HG02798 (cell line): ENCODE measurements around the gene FLNB.
"Not testable (repeated sequence)": the region's sequence is repeated elsewhere in the genome, so short reads cannot be mapped to it uniquely, and the experiment has no call there.

Source experiments
- ATAC-seq: cut with Tn5 transposase; IDR thresholded peaks from one replicate; pipeline ENCODE4 v1.9.1; 2021; ENCODE audit warnings: mild to moderate bottlenecking; ENCODE audit not compliant: unreplicated experiment, poor library complexity

Gene FLNB

GRCh38 chr3:57981483-57982087 lies 26.6 kb upstream of the FLNB start:
- ATAC-seq, result no peak

- no peak for ATAC-seq
Observed at GRCh38 chr3:57982561-57983243, 25.5 kb upstream of the FLNB start.

GRCh38 chr3:57983734-57984518 lies 24.3 kb upstream of the FLNB start:
- ATAC-seq, result peak; percentile 98

- no peak for ATAC-seq
Observed at GRCh38 chr3:57985176-57985983, 22.8 kb upstream of the FLNB start.

GRCh38 chr3:57985984-57986246 lies 22.3 kb upstream of the FLNB start:
- no peak for ATAC-seq

- ATAC-seq, result no peak
Observed at GRCh38 chr3:57986261-57986660, 22.0 kb upstream of the FLNB start.

GRCh38 chr3:57989198-57989597 lies 19.0 kb upstream of the FLNB start:
- ATAC-seq, result not testable (repeated sequence)

GRCh38 chr3:57989646-57990045 lies 18.6 kb upstream of the FLNB start:
- no peak for ATAC-seq

- no peak for ATAC-seq
Observed at GRCh38 chr3:57992452-57993213, 15.6 kb upstream of the FLNB start.

GRCh38 chr3:57998366-57999283 lies 9.6 kb upstream of the FLNB start:
- ATAC-seq, result peak; percentile 75

- ATAC-seq, result no peak
Observed at GRCh38 chr3:57999417-58000115, 8.7 kb upstream of the FLNB start.

GRCh38 chr3:58000306-58001085 lies 7.7 kb upstream of the FLNB start:
- ATAC-seq, result no peak

- no peak for ATAC-seq
Observed at GRCh38 chr3:58001086-58001467, 7.1 kb upstream of the FLNB start.

GRCh38 chr3:58001979-58002378 lies 6.2 kb upstream of the FLNB start:
- ATAC-seq, result no peak

- no peak for ATAC-seq
Observed at GRCh38 chr3:58003093-58003492, 5.1 kb upstream of the FLNB start.

- ATAC-seq, result no peak
Observed at GRCh38 chr3:58004973-58005372, 3.2 kb upstream of the FLNB start.

- ATAC-seq, result no peak
Observed at GRCh38 chr3:58005669-58006068, 2.6 kb upstream of the FLNB start.

GRCh38 chr3:58006661-58007060 lies 1.6 kb upstream of the FLNB start:
- ATAC-seq, result no peak
